T-helper 22 cell (primary cell): Measurements from ENCODE around the gene TGFB2.

Experiments used
- DNase-seq: peaks from one replicate; pipeline ENCODE4 v3.0.0-alpha.2; 2020; ENCODE audit warnings: low read depth

The TGFB2 gene

GRCh38 chr1:218425647-218426342 is 80.7 kb downstream of the TGFB2 start:
- DNase-seq, result no peak

- DNase-seq, result no peak
These were observed 81.2 kb downstream of the TGFB2 start for GRCh38 chr1:218426343-218426657.

- no peak for DNase-seq
These were observed 84.2 kb downstream of the TGFB2 start for GRCh38 chr1:218429301-218429700.

- DNase-seq, result no peak
These were observed 85.2 kb downstream of the TGFB2 start for GRCh38 chr1:218430346-218430745.

- DNase-seq, result no peak
These were observed 85.7 kb downstream of the TGFB2 start for GRCh38 chr1:218430822-218431221.

GRCh38 chr1:218431476-218431875 is 86.3 kb downstream of the TGFB2 start:
- no peak for DNase-seq

GRCh38 chr1:218433744-218434143 is 88.6 kb downstream of the TGFB2 start:
- no peak for DNase-seq

GRCh38 chr1:218435528-218435927 is 90.4 kb downstream of the TGFB2 start:
- DNase-seq, result no peak

- no peak for DNase-seq
These were observed 91.2 kb downstream of the TGFB2 start for GRCh38 chr1:218436346-218436745.

- no peak for DNase-seq
These were observed 91.9 kb downstream of the TGFB2 start for GRCh38 chr1:218436997-218437396.

- DNase-seq, result no peak
These were observed 94.6 kb downstream of the TGFB2 start for GRCh38 chr1:218439541-218440295.

GRCh38 chr1:218443255-218443654 is 98.1 kb downstream of the TGFB2 start:
- no peak for DNase-seq

- no peak for DNase-seq
These were observed 99.0 kb downstream of the TGFB2 start for GRCh38 chr1:218444173-218444572.

GRCh38 chr1:218444588-218444987 is 99.5 kb downstream of the TGFB2 start:
- no peak for DNase-seq

GRCh38 chr1:218447010-218447689 is 102.0 kb downstream of the TGFB2 start:
- no peak for DNase-seq

GRCh38 chr1:218451415-218451814 is 106.3 kb downstream of the TGFB2 start:
- DNase-seq, result no peak

- no peak for DNase-seq
These were observed 109.7 kb downstream of the TGFB2 start for GRCh38 chr1:218454700-218455282.

- DNase-seq, result no peak
These were observed 111.3 kb downstream of the TGFB2 start for GRCh38 chr1:218456444-218456843.

GRCh38 chr1:218459450-218459849 is 114.3 kb downstream of the TGFB2 start:
- DNase-seq, result no peak

- DNase-seq, result no peak
These were observed 115.0 kb downstream of the TGFB2 start for GRCh38 chr1:218459878-218460711.

GRCh38 chr1:218461351-218461750 is 116.2 kb downstream of the TGFB2 start:
- no peak for DNase-seq

GRCh38 chr1:218462116-218462515 is 117.0 kb downstream of the TGFB2 start:
- no peak for DNase-seq
